Endothelial cell of umbilical vein (primary cell): ENCODE results near the gene REPS1. TPM values are rescaled to one million over a fixed set of nuclear protein-coding genes. Genes with fewer than 3 reads are reported as not detected.

Source experiments
- BruUV-seq: library from RNA; stranded (reverse); fragments of 400-500 nt; replicated peaks from 2 replicates; lab custom pipeline; 2021; lab: Mats Ljungman, UMichigan
- CTCF ChIA-PET: fragments of 300-600, 350-600 bp; sonication (Branson Sonifier 250); formaldehyde crosslinking; loops from one replicate; lab custom pipeline; 2021; ENCODE audit warnings: antibody characterized with exemption, inconsistent platforms; lab: Charles Lee
- POLR2A ChIA-PET: fragments of 300-600, 350-600 bp; sonication (Branson Sonifier 250); formaldehyde crosslinking; loops from one replicate; lab custom pipeline; 2021; ENCODE audit warnings: antibody characterized with exemption, inconsistent platforms; lab: Charles Lee
- DNase-seq: peaks from one replicate; pipeline ENCODE4 v3.0.0-alpha.2; 2011; ENCODE audit warnings: low read depth, low spot score
- FAIRE-seq: peaks from 2 replicates; lab custom pipeline; 2011; peaks lifted over from hg19 to GRCh38; lab: Jason Lieb, UNC
- H2AFZ ChIP-seq: 2 replicates; pipeline ENCODE4 v1.6.0; 2012; ENCODE audit warnings: low read depth, low read length, control low read depth, inconsistent platforms
- H3K27ac ChIP-seq: 2 replicates; pipeline ENCODE4 v1.5.1; 2011; ENCODE audit warnings: low read depth, mild to moderate bottlenecking, control low read depth, low read length, moderate library complexity; ENCODE audit not compliant: insufficient read depth
- H3K27me3 ChIP-seq, 2 experiments: 2 replicates each; pipeline versions ENCODE4 v1.6.0 to v1.6.1; 2011; ENCODE audit warnings: low read length in 2 of 2, mixed read lengths in 1 of 2; ENCODE audit not compliant: control insufficient read depth in 2 of 2, insufficient read depth in 2 of 2
- H3K36me3 ChIP-seq, 2 experiments: 2 replicates in 1 of 2; 3 replicates in 1 of 2; pipeline ENCODE4 v1.5.1; 2011; ENCODE audit warnings: low read length in 2 of 2, mild to moderate bottlenecking in 1 of 2, moderate library complexity in 1 of 2; ENCODE audit not compliant: control insufficient read depth in 2 of 2, insufficient read depth in 2 of 2; ENCODE audit errors: extremely low read depth in 1 of 2
- H3K4me1 ChIP-seq: 3 replicates; pipeline ENCODE4 v1.5.1; 2011; ENCODE audit warnings: mild to moderate bottlenecking, low read length; ENCODE audit not compliant: control insufficient read depth, insufficient read depth; ENCODE audit errors: extremely low read depth
- H3K4me2 ChIP-seq: 2 replicates; pipeline ENCODE4 v1.6.1; 2011; ENCODE audit warnings: low read length, control low read depth, mixed read lengths; ENCODE audit not compliant: insufficient read depth
- H3K4me3 ChIP-seq, 3 experiments: fragments of 200-600 bp in 1 of 3; sonication (generic), shearing (Covaris generic) in 1 of 3; replicated peaks in 1 of 3; 2 replicates each; pipeline ENCODE4 v1.5.1; 2011 to 2016; ENCODE audit warnings: control low read depth in 3 of 3, low read length in 3 of 3, mild to moderate bottlenecking in 2 of 3, inconsistent platforms in 1 of 3, low read depth in 1 of 3, moderate library complexity in 1 of 3; ENCODE audit not compliant: insufficient read depth in 1 of 3
- H3K79me2 ChIP-seq: 2 replicates; pipeline ENCODE4 v1.6.0; 2012; ENCODE audit warnings: low read length, inconsistent platforms; ENCODE audit not compliant: control insufficient read depth, insufficient read depth
- H3K9ac ChIP-seq: replicated peaks from 2 replicates; pipeline ENCODE3; 2011; ENCODE audit warnings: low read length, control low read depth; ENCODE audit not compliant: insufficient read depth; ENCODE audit errors: extremely low read depth
- H3K9me1 ChIP-seq: replicated peaks from 3 replicates; pipeline ENCODE4 v1.6.0; 2011; ENCODE audit warnings: mild to moderate bottlenecking, low read length; ENCODE audit not compliant: control insufficient read depth, insufficient read depth; ENCODE audit errors: extremely low read depth
- H3K9me3 ChIP-seq: replicated peaks from 2 replicates; pipeline ENCODE4 v1.5.1; 2012; ENCODE audit warnings: low read length, inconsistent platforms; ENCODE audit not compliant: control insufficient read depth, insufficient read depth
- H4K20me1 ChIP-seq: replicated peaks from 2 replicates; pipeline ENCODE3; 2011; ENCODE audit warnings: mild to moderate bottlenecking, low read length; ENCODE audit not compliant: control insufficient read depth, insufficient read depth; ENCODE audit errors: extremely low read depth
- EZH2 ChIP-seq: IDR thresholded peaks from 2 replicates; pipeline ENCODE4 v1.6.1; 2012; ENCODE audit warnings: borderline replicate concordance, low read depth, mild to moderate bottlenecking, moderate library complexity, low read length, inconsistent platforms; ENCODE audit not compliant: severe bottlenecking
- FOS ChIP-seq: IDR thresholded peaks from 2 replicates; pipeline ENCODE4 v1.6.1; 2011; ENCODE audit warnings: mild to moderate bottlenecking, low read length, moderate library complexity, borderline replicate concordance; ENCODE audit not compliant: insufficient read depth
- GATA2 ChIP-seq: IDR thresholded peaks from 2 replicates; pipeline ENCODE4 v1.7.0; 2011; ENCODE audit warnings: low read depth, mild to moderate bottlenecking, moderate library complexity, mixed read lengths, low read length; ENCODE audit not compliant: insufficient read length, insufficient read depth
- JUN ChIP-seq: IDR thresholded peaks from 2 replicates; pipeline ENCODE4 v1.6.1; 2011; ENCODE audit warnings: borderline replicate concordance, low read depth; ENCODE audit not compliant: insufficient read length, insufficient read depth
- MYC ChIP-seq: IDR thresholded peaks from one replicate; pipeline ENCODE4 v1.6.1; 2011; ENCODE audit warnings: mild to moderate bottlenecking, low read depth, low read length
- POLR2AphosphoS5 ChIP-seq: IDR thresholded peaks from 2 replicates; pipeline ENCODE4 v1.6.1; 2012; ENCODE audit warnings: low read depth, mild to moderate bottlenecking, control low read depth, low read length, moderate library complexity; ENCODE audit not compliant: insufficient read depth
- dilution Hi-C: fragments of 300-500 bp; cut with MboI; formaldehyde crosslinking; loops from one replicate; pipeline ENCODE4 v1.15.0; 2019; ENCODE audit warnings: low sequenced_read_pairs; ENCODE audit not compliant: extremely low pct_ligation_motif_present
- intact Hi-C: fragments of 100-400 bp; cut with micrococcal nuclease; formaldehyde crosslinking; loops from one replicate; pipeline ENCODE4 v1.10.0; 2022
- polyA plus RNA-seq, 4 experiments: library from polyadenylated mRNA; depleted of rRNA in 3 of 4; stranded (reverse) in 3 of 4; unstranded in 1 of 4; fragments of >200 nt; gene quantifications; 2 replicates each; pipeline versions ENCODE4 v1.2.1 to v1.2.3, GENCODE V29; 2011 to 2012; ENCODE audit warnings: missing spikeins in 1 of 4
- total RNA-seq: library from RNA; stranded (reverse); gene quantifications from 2 replicates; pipeline ENCODE4 v1.2.3, GENCODE V29; 2021

REPS1 gene
- total and polyA plus RNA-seq, 2 donors (not counting 3 experiments of a cell fraction or from before 2014, with no cell fraction given), result 20.6 to 35.0 TPM

GRCh38 chr6:138978229-138978628 lies 9.8 kb downstream of the REPS1 start:
- dilution Hi-C loops, result no loop called here
- H3K36me3 ChIP-seq, result no peaks in the 10 kb centered on the region
- ChIA-PET POLR2A (no interaction called here), CTCF (no interaction called here)
- intact Hi-C loops, result no loop called here
- H3K79me2 ChIP-seq, result peaks cover 86% of the 10 kb centered on the region
- no TSS peak for BruUV-seq
- no peaks in the 10 kb centered on the region for H3K9me3 ChIP-seq
- TF ChIP-seq MYC (no peak), POLR2AphosphoS5 (no peak)
- H2AFZ ChIP-seq, result no peak overlapping the region
- no peaks in the 10 kb centered on the region for H3K9me1 ChIP-seq
- H3K4me1 ChIP-seq, result peaks cover 11% of the 10 kb centered on the region
- peaks cover 3% of the 10 kb centered on the region for H4K20me1 ChIP-seq
- no peak overlapping the region for H3K27ac ChIP-seq
- DNase-seq, result no peak
- H3K27me3 ChIP-seq, result no peaks in the 10 kb centered on the region
- H3K4me2 ChIP-seq, result no peak overlapping the region
- no peak overlapping the region for H3K4me3 ChIP-seq
- H3K9ac ChIP-seq, result no peak overlapping the region
- FAIRE-seq, result no peak

- Histone ChIP-seq H3K4me1 (peaks cover 17% of the 10 kb centered on the region), H3K27me3 (no peaks in the 10 kb centered on the region), H3K9me1 (no peaks in the 10 kb centered on the region), H3K9ac (no peak overlapping the region), H2AFZ (no peak overlapping the region), H3K4me2 (no peak overlapping the region), H4K20me1 (peaks cover 3% of the 10 kb centered on the region), H3K27ac (no peak overlapping the region), H3K79me2 (peaks cover 87% of the 10 kb centered on the region), H3K4me3 (no peak overlapping the region), H3K36me3 (no peaks in the 10 kb centered on the region), H3K9me3 (no peaks in the 10 kb centered on the region)
- no peak for FAIRE-seq
- CTCF ChIA-PET, result no interaction called here
- TF ChIP-seq EZH2, result no peak
- TF ChIP-seq GATA2, result no peak
- no peak for TF ChIP-seq JUN
- no peak for TF ChIP-seq MYC
- no peak for TF ChIP-seq FOS
- no peak for DNase-seq
- BruUV-seq, result no TSS peak
- POLR2A ChIA-PET, result no interaction called here
- dilution Hi-C loops, result no loop called here
- intact Hi-C loops, result no loop called here
These were observed 10.3 kb downstream of the REPS1 start for GRCh38 chr6:138977646-138978167.
